ENCODE measurements around the gene PARVG. TPM values are rescaled to one million over a fixed set of nuclear protein-coding genes. Genes with fewer than 3 reads are reported as not detected.

The PARVG gene
- total RNA-seq, 1 experiment from 2014 or later, result 1.3 TPM

DNA sequence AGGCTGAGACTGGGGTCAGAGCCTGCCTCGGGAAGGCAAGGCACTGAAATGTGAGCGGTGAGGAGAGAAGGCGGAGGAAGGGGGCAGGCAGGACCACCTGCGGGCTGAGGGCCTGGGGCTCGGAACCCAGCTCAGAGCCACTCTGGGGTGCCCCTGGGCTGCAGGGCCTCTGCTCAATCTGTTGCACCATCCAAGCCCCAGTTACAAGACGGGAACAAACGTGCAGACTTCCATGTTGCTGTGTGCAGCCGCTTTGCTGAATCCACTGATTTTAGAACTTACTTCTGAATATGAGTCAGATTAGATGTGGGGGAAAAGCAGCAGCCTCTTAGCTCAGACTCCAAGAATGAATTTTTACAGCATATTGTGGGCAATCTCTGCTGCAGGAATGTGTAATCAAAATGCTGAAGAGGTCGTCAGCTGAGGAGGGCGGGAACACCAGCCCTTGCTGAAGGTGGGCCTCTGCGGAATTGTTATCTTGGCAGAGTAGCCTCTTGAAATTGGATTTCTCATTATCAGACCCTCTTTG lies 21.6 kb downstream of the PARVG start:
- no peak overlapping the region for H3K4me2 ChIP-seq (ENCODE audit: insufficient read depth, insufficient read length, low read length)

More for the DNA sequence above, 21.6 kb downstream of the PARVG start:
- Histone ChIP-seq H3K4ac (ENCODE audit: low read depth, low read length) (no peak overlapping the region), H3K18ac (ENCODE audit: insufficient read length, low read depth, low read length) (no peak overlapping the region), H3K27me3 (ENCODE audit: insufficient read depth, low read length) (no peaks in the 10 kb centered on the region), H4K20me1 (ENCODE audit: control insufficient read depth, insufficient read depth, insufficient read length) (peaks cover 5% of the 10 kb centered on the region), H3K23me2 (ENCODE audit: insufficient read length, low read depth, low read length, poor library complexity, severe bottlenecking) (no peaks in the 10 kb centered on the region), H2AK5ac (ENCODE audit: insufficient read length, low read length) (no peak overlapping the region), H2BK12ac (ENCODE audit: insufficient read length, low read depth, low read length) (no peak overlapping the region), H3K9me3 (ENCODE audit: control insufficient read depth, low read depth, low read length) (no peaks in the 10 kb centered on the region), H4K91ac (ENCODE audit: insufficient read length, low read depth, low read length) (no peak overlapping the region), H2BK15ac (ENCODE audit: low read depth, low read length) (no peak overlapping the region), H3K9ac (ENCODE audit: extremely low read depth, insufficient read length, low read length) (no peak overlapping the region), H2BK20ac (ENCODE audit: low read depth, low read length, poor library complexity, severe bottlenecking) (no peak overlapping the region), H2BK5ac (ENCODE audit: insufficient read length, low read length) (no peak overlapping the region), H3T11ph (ENCODE audit: low read length) (no peak overlapping the region), H4K8ac (replicated peaks; ENCODE audit: insufficient read length, low read depth, low read length) (no peak overlapping the region), H3K79me2 (ENCODE audit: insufficient read depth, low read length) (no peaks in the 10 kb centered on the region), H2AFZ (ENCODE audit: low read length) (no peak overlapping the region), H3K56ac (ENCODE audit: insufficient read length, low read depth, low read length) (no peak overlapping the region), H2BK120ac (ENCODE audit: low read depth, low read length, poor library complexity, severe bottlenecking) (no peak overlapping the region), H3K79me1 (ENCODE audit: insufficient read depth, low read depth, low read length, poor library complexity, severe bottlenecking) (no peaks in the 10 kb centered on the region), H3K23ac (ENCODE audit: insufficient read length, low read depth, low read length) (no peak overlapping the region), H3K4me1 (ENCODE audit: insufficient read depth, low read length) (no peaks in the 10 kb centered on the region), H4K5ac (ENCODE audit: insufficient read length, low read depth, low read length) (no peak overlapping the region), H3K27ac (ENCODE audit: insufficient read length, low read depth, low read length) (no peak overlapping the region), H3K14ac (ENCODE audit: insufficient read depth, low read length) (0 out of 2 replicates have a peak overlapping the region, but pooled peaks have one; percentile 44)
- H3K27ac Mint-ChIP-seq, result peak overlapping the region in 1 of 3 experiments; percentile 49; a peak in 1 of 7 replicates
- no CpG with 5 or more reads among the region's 11 CpGs for WGBS (ENCODE audit: extremely low coverage, insufficient read length, low lambda C conversion rate)
- H3K36me3 Mint-ChIP-seq (ENCODE audit: insufficient read depth in 1 of 3, low read depth in 3 of 3), result no peaks in the 10 kb centered on the region; a peak in 1 of 7 replicates
- H3K27me3 Mint-ChIP-seq (ENCODE audit: low read depth), result peaks cover 7% of the 10 kb centered on the region
- no peaks in the 10 kb centered on the region for H3K9me3 Mint-ChIP-seq
- peaks cover 0 to 4% of the 10 kb centered on the region in 2 experiments; a peak in 2 of 4 replicates for H3K4me1 Mint-ChIP-seq
- no peak for DNase-seq
- no peak overlapping the region for H3K4me3 Mint-ChIP-seq
- no peak for TF ChIP-seq CTCF (conservative IDR thresholded peaks at IDR 0.05)

Measured in H9 (cell line).